ENCODE measurements around the gene PDE5A. TPM values are rescaled to one million over a fixed set of nuclear protein-coding genes. Genes with fewer than 3 reads are reported as not detected.

The PDE5A gene
- polyA plus RNA-seq, 2 of the 4 experiments (the other 2 are of a cell fraction) = 0.27 to 1.0 TPM

DNA sequence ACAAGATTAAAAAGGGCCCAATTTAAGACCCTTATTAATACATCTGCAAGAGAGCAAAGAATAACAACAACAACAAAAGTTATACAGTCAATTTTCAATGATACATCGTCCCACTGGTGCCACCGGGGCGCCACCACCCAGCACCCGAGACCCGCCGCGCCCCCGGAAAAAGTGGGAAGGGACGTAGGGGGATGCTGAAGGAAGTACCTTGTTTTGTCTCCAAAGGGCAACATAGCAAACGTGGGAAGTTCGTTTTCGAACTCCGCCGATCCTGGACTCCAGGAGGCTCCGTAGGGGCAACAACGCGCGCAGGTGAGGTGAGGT lies 1.7 kb downstream of the PDE5A start:
- TF ChIP-seq, protein P1, sequence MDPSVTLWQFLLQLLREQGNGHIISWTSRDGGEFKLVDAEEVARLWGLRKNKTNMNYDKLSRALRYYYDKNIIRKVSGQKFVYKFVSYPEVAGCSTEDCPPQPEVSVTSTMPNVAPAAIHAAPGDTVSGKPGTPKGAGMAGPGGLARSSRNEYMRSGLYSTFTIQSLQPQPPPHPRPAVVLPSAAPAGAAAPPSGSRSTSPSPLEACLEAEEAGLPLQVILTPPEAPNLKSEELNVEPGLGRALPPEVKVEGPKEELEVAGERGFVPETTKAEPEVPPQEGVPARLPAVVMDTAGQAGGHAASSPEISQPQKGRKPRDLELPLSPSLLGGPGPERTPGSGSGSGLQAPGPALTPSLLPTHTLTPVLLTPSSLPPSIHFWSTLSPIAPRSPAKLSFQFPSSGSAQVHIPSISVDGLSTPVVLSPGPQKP (IDR thresholded peaks at IDR 0.05; ENCODE audit: low read depth, low read length) = no peak
- TF ChIP-seq JUNB (IDR thresholded peaks at IDR 0.05) = no peak
- TF ChIP-seq, protein P2, sequence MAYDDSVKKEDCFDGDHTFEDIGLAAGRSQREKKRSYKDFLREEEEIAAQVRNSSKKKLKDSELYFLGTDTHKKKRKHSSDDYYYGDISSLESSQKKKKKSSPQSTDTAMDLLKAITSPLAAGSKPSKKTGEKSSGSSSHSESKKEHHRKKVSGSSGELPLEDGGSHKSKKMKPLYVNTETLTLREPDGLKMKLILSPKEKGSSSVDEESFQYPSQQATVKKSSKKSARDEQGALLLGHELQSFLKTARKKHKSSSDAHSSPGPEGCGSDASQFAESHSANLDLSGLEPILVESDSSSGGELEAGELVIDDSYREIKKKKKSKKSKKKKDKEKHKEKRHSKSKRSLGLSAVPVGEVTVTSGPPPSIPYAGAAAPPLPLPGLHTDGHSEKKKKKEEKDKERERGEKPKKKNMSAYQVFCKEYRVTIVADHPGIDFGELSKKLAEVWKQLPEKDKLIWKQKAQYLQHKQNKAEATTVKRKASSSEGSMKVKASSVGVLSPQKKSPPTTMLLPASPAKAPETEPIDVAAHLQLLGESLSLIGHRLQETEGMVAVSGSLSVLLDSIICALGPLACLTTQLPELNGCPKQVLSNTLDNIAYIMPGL (CRISPR knock-in tag; IDR thresholded peaks at IDR 0.05; ENCODE audit: borderline replicate concordance) = no peak
- TF ChIP-seq RNF2 (IDR thresholded peaks at IDR 0.05; ENCODE audit: borderline replicate concordance, low read depth) = no peak
- no peak for TF ChIP-seq FOXS1 (CRISPR knock-in tag; IDR thresholded peaks at IDR 0.05)
- no peak for TF ChIP-seq CBX8 (IDR thresholded peaks at IDR 0.05)
- TF ChIP-seq HEYL (CRISPR knock-in tag; IDR thresholded peaks at IDR 0.05) = no peak
- TF ChIP-seq SMC3 (IDR thresholded peaks at IDR 0.05) = no peak
- no peak for TF ChIP-seq HOXB5 (CRISPR knock-in tag; IDR thresholded peaks at IDR 0.05)
- no peak for TF ChIP-seq CBX2 (IDR thresholded peaks at IDR 0.05; ENCODE audit: borderline replicate concordance, low read depth)
- TF ChIP-seq EHF (CRISPR knock-in tag; IDR thresholded peaks at IDR 0.05) = no peak
- no peak for TF ChIP-seq EP300 (IDR thresholded peaks at IDR 0.05)
- no peak for TF ChIP-seq TFCP2L1 (CRISPR knock-in tag; IDR thresholded peaks at IDR 0.05)
- TF ChIP-seq HDAC2 (IDR thresholded peaks at IDR 0.05) = no peak
- ATAC-seq (peak in 1 of 2 experiments; percentile 3; a peak in 1 of 6 replicates), FAIRE-seq (no peak), DNase-seq (ENCODE audit: low read depth in 1 of 2, low spot score in 1 of 2) (no peak)
- Histone ChIP-seq H3K27ac (peak overlapping the region in 1 of 2 experiments; percentile 64; a peak in 1 of 6 replicates), H3K9me3 (no peaks in the 10 kb centered on the region), H3K4me2 (peak overlapping the region; percentile 99), H3K4me3 (peak overlapping the region; percentile 83), H3K4me1 (no peaks in the 10 kb centered on the region)
- ChIA-PET POLR2A (no interaction called here), CTCF (interaction anchor here (0.6 to 3.6 kb wide), 20 partner anchors 10 to 636 kb away, joined by 3 to 24 read pairs (median 3); no protein-coding TSS in a partner anchor)
- WGBS (ENCODE audit: missing lambda C conversion rate) = 3% methylated on average over 16 of the region's 18 CpGs

DNA sequence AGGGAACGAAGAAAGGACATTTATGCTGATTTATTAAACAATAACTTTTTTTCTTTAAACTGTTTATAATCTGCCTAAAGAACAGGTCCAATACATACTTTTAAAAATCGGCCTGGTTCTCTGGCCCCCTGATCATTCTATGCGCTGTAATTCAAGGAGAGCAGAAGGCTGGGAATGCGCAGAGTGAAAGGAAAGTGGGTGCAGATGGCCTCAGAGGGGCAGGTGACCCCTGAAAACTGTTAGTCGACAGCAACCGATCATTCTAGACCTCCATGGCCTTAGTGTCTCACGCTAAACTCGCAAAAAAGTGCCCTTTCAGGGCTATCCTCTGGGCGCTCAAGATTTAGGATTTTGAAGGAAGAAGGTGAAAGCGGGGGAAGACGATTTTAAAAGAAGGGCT lies 2.2 kb downstream of the PDE5A start:
- CTCF ChIA-PET = interaction anchor here (0.6 to 3.6 kb wide), 19 partner anchors 10 to 635 kb away, joined by 3 to 24 read pairs (median 3); no protein-coding TSS in a partner anchor
- H3K9me3 ChIP-seq = no peaks in the 10 kb centered on the region
- FAIRE-seq (no peak), DNase-seq (ENCODE audit: low read depth in 1 of 2, low spot score in 1 of 2) (no peak), ATAC-seq (no peak)
- POLR2A ChIA-PET = no interaction called here
- no peak overlapping the region for H3K27ac ChIP-seq
- TF ChIP-seq, protein P3, sequence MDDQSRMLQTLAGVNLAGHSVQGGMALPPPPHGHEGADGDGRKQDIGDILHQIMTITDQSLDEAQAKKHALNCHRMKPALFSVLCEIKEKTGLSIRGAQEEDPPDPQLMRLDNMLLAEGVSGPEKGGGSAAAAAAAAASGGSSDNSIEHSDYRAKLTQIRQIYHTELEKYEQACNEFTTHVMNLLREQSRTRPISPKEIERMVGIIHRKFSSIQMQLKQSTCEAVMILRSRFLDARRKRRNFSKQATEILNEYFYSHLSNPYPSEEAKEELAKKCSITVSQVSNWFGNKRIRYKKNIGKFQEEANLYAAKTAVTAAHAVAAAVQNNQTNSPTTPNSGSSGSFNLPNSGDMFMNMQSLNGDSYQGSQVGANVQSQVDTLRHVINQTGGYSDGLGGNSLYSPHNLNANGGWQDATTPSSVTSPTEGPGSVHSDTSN (IDR thresholded peaks at IDR 0.05) = no peak
- TF ChIP-seq HEYL (CRISPR knock-in tag; IDR thresholded peaks at IDR 0.05) (no peak), ESRRA (IDR thresholded peaks at IDR 0.05; ENCODE audit: borderline replicate concordance, low read length) (no peak)
- TF ChIP-seq, protein P4, sequence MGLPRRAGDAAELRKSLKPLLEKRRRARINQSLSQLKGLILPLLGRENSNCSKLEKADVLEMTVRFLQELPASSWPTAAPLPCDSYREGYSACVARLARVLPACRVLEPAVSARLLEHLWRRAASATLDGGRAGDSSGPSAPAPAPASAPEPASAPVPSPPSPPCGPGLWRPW (IDR thresholded peaks at IDR 0.05) = no peak
- peak overlapping the region; percentile 83 for H3K4me3 ChIP-seq
- 88% methylated on average over 11 of the region's 11 CpGs for WGBS (ENCODE audit: missing lambda C conversion rate)
- H3K4me1 ChIP-seq = no peaks in the 10 kb centered on the region
- peak overlapping the region; percentile 99 for H3K4me2 ChIP-seq

DNA sequence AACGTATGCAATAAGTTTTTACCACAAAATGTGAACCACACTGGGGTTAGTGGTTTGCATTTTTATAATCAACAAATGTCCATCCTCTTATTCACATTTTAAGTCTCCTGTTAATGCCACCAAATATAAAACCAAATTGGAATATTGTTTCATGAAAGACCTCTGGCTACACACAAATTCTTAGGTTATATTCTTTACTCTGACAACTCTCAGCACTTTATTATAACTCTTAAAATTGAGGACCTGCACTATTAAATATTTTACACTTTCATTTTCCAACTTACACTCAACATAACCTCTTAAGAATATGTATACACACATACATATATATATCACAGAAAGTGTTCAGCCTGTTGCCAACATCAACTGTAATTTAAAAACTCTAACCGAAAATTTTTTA lies 2.8 kb downstream of the PDE5A start:
- H3K9me3 ChIP-seq = no peaks in the 10 kb centered on the region
- DNase-seq (ENCODE audit: low read depth in 1 of 2, low spot score in 1 of 2) (no peak), FAIRE-seq (no peak), ATAC-seq (no peak)
- 82% methylated on average over 2 of the region's 2 CpGs for WGBS (ENCODE audit: missing lambda C conversion rate)
- POLR2A ChIA-PET = no interaction called here
- H3K4me3 ChIP-seq = no peak overlapping the region
- H3K4me2 ChIP-seq = no peak overlapping the region
- TF ChIP-seq FOSB (CRISPR knock-in tag; IDR thresholded peaks at IDR 0.05) (no peak), EHF (CRISPR knock-in tag; IDR thresholded peaks at IDR 0.05) (no peak), RNF2 (IDR thresholded peaks at IDR 0.05; ENCODE audit: borderline replicate concordance, low read depth) (no peak), ZNF302 (CRISPR knock-in tag; IDR thresholded peaks at IDR 0.05) (no peak), ZSCAN20 (CRISPR knock-in tag; IDR thresholded peaks at IDR 0.05) (no peak), KDM5A (IDR thresholded peaks at IDR 0.05) (no peak), POLR2AphosphoS2 (conservative IDR thresholded peaks at IDR 0.05; ENCODE audit: low read length) (no peak), NPAS2 (CRISPR knock-in tag; IDR thresholded peaks at IDR 0.05; ENCODE audit: borderline replicate concordance) (no peak)
- TF ChIP-seq, protein P5, sequence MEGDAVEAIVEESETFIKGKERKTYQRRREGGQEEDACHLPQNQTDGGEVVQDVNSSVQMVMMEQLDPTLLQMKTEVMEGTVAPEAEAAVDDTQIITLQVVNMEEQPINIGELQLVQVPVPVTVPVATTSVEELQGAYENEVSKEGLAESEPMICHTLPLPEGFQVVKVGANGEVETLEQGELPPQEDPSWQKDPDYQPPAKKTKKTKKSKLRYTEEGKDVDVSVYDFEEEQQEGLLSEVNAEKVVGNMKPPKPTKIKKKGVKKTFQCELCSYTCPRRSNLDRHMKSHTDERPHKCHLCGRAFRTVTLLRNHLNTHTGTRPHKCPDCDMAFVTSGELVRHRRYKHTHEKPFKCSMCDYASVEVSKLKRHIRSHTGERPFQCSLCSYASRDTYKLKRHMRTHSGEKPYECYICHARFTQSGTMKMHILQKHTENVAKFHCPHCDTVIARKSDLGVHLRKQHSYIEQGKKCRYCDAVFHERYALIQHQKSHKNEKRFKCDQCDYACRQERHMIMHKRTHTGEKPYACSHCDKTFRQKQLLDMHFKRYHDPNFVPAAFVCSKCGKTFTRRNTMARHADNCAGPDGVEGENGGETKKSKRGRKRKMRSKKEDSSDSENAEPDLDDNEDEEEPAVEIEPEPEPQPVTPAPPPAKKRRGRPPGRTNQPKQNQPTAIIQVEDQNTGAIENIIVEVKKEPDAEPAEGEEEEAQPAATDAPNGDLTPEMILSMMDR (IDR thresholded peaks at IDR 0.05) = no peak
- TF ChIP-seq, protein P6, sequence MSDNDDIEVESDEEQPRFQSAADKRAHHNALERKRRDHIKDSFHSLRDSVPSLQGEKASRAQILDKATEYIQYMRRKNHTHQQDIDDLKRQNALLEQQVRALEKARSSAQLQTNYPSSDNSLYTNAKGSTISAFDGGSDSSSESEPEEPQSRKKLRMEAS (IDR thresholded peaks at IDR 0.05) = no peak
- CTCF ChIA-PET = no interaction called here
- no peak overlapping the region for H3K27ac ChIP-seq
- H3K4me1 ChIP-seq = no peaks in the 10 kb centered on the region

Measured in A549 (cell line).